Fibroblast of mammary gland (primary cell): Measurements from ENCODE around the gene SNUPN.

Source experiments
- DNase-seq: peaks from one replicate; pipeline ENCODE4 v3.0.0-alpha.2; 2010; ENCODE audit warnings: low read depth
- H3K4me3 ChIP-seq: 2 replicates; pipeline ENCODE4 v1.5.1; 2011; ENCODE audit warnings: low read depth, mild to moderate bottlenecking, low read length, moderate library complexity; ENCODE audit not compliant: control insufficient read depth
- CTCF ChIP-seq: conservative IDR thresholded peaks from 2 replicates; pipeline ENCODE4 v1.5.1; 2011; ENCODE audit warnings: low read depth, low read length, inconsistent platforms; ENCODE audit not compliant: control insufficient read depth, insufficient read depth

Gene SNUPN

GRCh38 chr15:75669879-75670212 lies 44.3 kb upstream of the SNUPN start:
- TF ChIP-seq CTCF, result no peak
- H3K4me3 ChIP-seq, result no peak overlapping the region
- DNase-seq, result no peak

GRCh38 chr15:75669191-75669878 lies 43.8 kb upstream of the SNUPN start:
- no peak for TF ChIP-seq CTCF
- DNase-seq, result no peak
- H3K4me3 ChIP-seq, result no peak overlapping the region

- TF ChIP-seq CTCF, result no peak
- no peak overlapping the region for H3K4me3 ChIP-seq
- peak; percentile 99 for DNase-seq
Observed at GRCh38 chr15:75666823-75667501, 41.4 kb upstream of the SNUPN start.

GRCh38 chr15:75663931-75664421 lies 38.5 kb upstream of the SNUPN start:
- no peak overlapping the region for H3K4me3 ChIP-seq
- DNase-seq, result no peak
- TF ChIP-seq CTCF, result no peak

GRCh38 chr15:75662823-75663519 lies 37.4 kb upstream of the SNUPN start:
- no peak for TF ChIP-seq CTCF
- H3K4me3 ChIP-seq, result no peak overlapping the region
- DNase-seq, result no peak

- no peak overlapping the region for H3K4me3 ChIP-seq
- DNase-seq, result no peak
- TF ChIP-seq CTCF, result no peak
Observed at GRCh38 chr15:75661756-75662140, 36.2 kb upstream of the SNUPN start.
